ENCODE measurements around the gene PDE5A. TPM values are rescaled to one million over a fixed set of nuclear protein-coding genes. Genes with fewer than 3 reads are reported as not detected.

The PDE5A gene
- total and polyA plus RNA-seq, 2 experiments from 2014 or later, result 9.7 to 35.8 TPM

GRCh38 chr4:119615068-119615719 lies 13.4 kb downstream of the PDE5A start:
- Histone ChIP-seq H3K27me3 (no peaks in the 10 kb centered on the region), H3K4me1 (ENCODE audit: insufficient read depth) (no peaks in the 10 kb centered on the region), H3K27ac (no peak overlapping the region), H3K4me3 (no peak overlapping the region), H3K9me2 (replicated peaks; ENCODE audit: insufficient read depth) (no peaks in the 10 kb centered on the region), H3K9me3 (ENCODE audit: low read depth) (no peaks in the 10 kb centered on the region), H4K20me1 (ENCODE audit: insufficient read depth, poor library complexity, severe bottlenecking) (peaks cover 13% of the 10 kb centered on the region), H3K36me3 (replicated peaks; ENCODE audit: insufficient read depth, low read depth) (no peaks in the 10 kb centered on the region), H3K4me2 (no peak overlapping the region), H2AFZ (no peak overlapping the region), H3K79me2 (peaks cover 84% of the 10 kb centered on the region)
- TF ChIP-seq EZH2 (IDR thresholded peaks at IDR 0.05; ENCODE audit: borderline replicate concordance) (no peak), CTCF (IDR thresholded peaks at IDR 0.05; ENCODE audit: poor library complexity) (no peak), EZH2phosphoT487 (IDR thresholded peaks at IDR 0.05; ENCODE audit: low read depth, severe bottlenecking, unreplicated experiment) (no peak)
- no peak for DNase-seq (ENCODE audit: low spot score)

GRCh38 chr4:119604266-119604665 lies 24.3 kb downstream of the PDE5A start:
- no peak overlapping the region for H3K4me2 ChIP-seq
- no peak overlapping the region for H3K4me3 ChIP-seq
- no peak for DNase-seq (ENCODE audit: low spot score)
- H3K79me2 ChIP-seq, result peaks cover 29% of the 10 kb centered on the region
- H3K9me2 ChIP-seq (replicated peaks; ENCODE audit: insufficient read depth), result no peaks in the 10 kb centered on the region
- no peaks in the 10 kb centered on the region for H3K36me3 ChIP-seq (replicated peaks; ENCODE audit: insufficient read depth, low read depth)
- no peaks in the 10 kb centered on the region for H3K9me3 ChIP-seq (ENCODE audit: low read depth)
- TF ChIP-seq EZH2 (IDR thresholded peaks at IDR 0.05; ENCODE audit: borderline replicate concordance), result no peak
- TF ChIP-seq EZH2phosphoT487 (IDR thresholded peaks at IDR 0.05; ENCODE audit: low read depth, severe bottlenecking, unreplicated experiment), result no peak
- no peak for TF ChIP-seq CTCF (IDR thresholded peaks at IDR 0.05; ENCODE audit: poor library complexity)
- H2AFZ ChIP-seq, result no peak overlapping the region
- no peaks in the 10 kb centered on the region for H3K27me3 ChIP-seq
- peaks cover 19% of the 10 kb centered on the region for H4K20me1 ChIP-seq (ENCODE audit: insufficient read depth, poor library complexity, severe bottlenecking)
- H3K4me1 ChIP-seq (ENCODE audit: insufficient read depth), result no peaks in the 10 kb centered on the region
- H3K27ac ChIP-seq, result no peak overlapping the region

GRCh38 chr4:119602366-119602765 lies 26.2 kb downstream of the PDE5A start:
- no peak for TF ChIP-seq EZH2phosphoT487 (IDR thresholded peaks at IDR 0.05; ENCODE audit: low read depth, severe bottlenecking, unreplicated experiment)
- TF ChIP-seq EZH2 (IDR thresholded peaks at IDR 0.05; ENCODE audit: borderline replicate concordance), result no peak
- no peak for TF ChIP-seq CTCF (IDR thresholded peaks at IDR 0.05; ENCODE audit: poor library complexity)
- 87% methylated on average over 1 of the region's 1 CpG for WGBS (ENCODE audit: low lambda C conversion rate, missing lambda C conversion rate)
- Histone ChIP-seq H3K79me2 (peaks cover 36% of the 10 kb centered on the region), H3K27me3 (no peaks in the 10 kb centered on the region), H3K4me1 (ENCODE audit: insufficient read depth) (no peaks in the 10 kb centered on the region), H3K9me2 (replicated peaks; ENCODE audit: insufficient read depth) (no peaks in the 10 kb centered on the region), H3K27ac (no peak overlapping the region), H2AFZ (no peak overlapping the region), H3K9me3 (ENCODE audit: low read depth) (no peaks in the 10 kb centered on the region), H4K20me1 (ENCODE audit: insufficient read depth, poor library complexity, severe bottlenecking) (peaks cover 19% of the 10 kb centered on the region), H3K36me3 (replicated peaks; ENCODE audit: insufficient read depth, low read depth) (no peaks in the 10 kb centered on the region), H3K4me3 (no peak overlapping the region), H3K4me2 (no peak overlapping the region)
- no peak for DNase-seq (ENCODE audit: low spot score)
